Trophoblast cell (in vitro differentiated cells and primary cell): Measurements from ENCODE around the gene GLTP.

Experiments
- DNase-seq, 2 donors: peaks; one replicate each; pipeline ENCODE4 v3.0.0-alpha.2; 2016
- H2AFZ ChIP-seq: 2 replicates; pipeline ENCODE4 v1.6.1; 2013; ENCODE audit warnings: low read length, moderate library complexity, mild to moderate bottlenecking; ENCODE audit not compliant: insufficient read depth, poor library complexity
- H2AK5ac ChIP-seq: 2 replicates; pipeline ENCODE4 v1.6.1; 2013; ENCODE audit warnings: mild to moderate bottlenecking, low read length
- H2BK120ac ChIP-seq: 2 replicates; pipeline ENCODE4 v1.6.1; 2013; ENCODE audit warnings: low read length, mild to moderate bottlenecking, moderate library complexity; ENCODE audit not compliant: insufficient read depth, poor library complexity
- H2BK12ac ChIP-seq: 2 replicates; pipeline ENCODE4 v1.6.1; 2013; ENCODE audit warnings: mild to moderate bottlenecking, low read length, moderate library complexity
- H2BK5ac ChIP-seq: 2 replicates; pipeline ENCODE4 v1.6.1; 2013; ENCODE audit warnings: low read length, low read depth, moderate library complexity, mild to moderate bottlenecking; ENCODE audit not compliant: poor library complexity
- H3K14ac ChIP-seq: 2 replicates; pipeline ENCODE4 v1.6.1; 2013; ENCODE audit warnings: mild to moderate bottlenecking, low read length
- H3K18ac ChIP-seq: 2 replicates; pipeline ENCODE4 v1.6.1; 2013; ENCODE audit warnings: mild to moderate bottlenecking, low read length
- H3K23ac ChIP-seq: 2 replicates; pipeline ENCODE4 v1.6.1; 2013; ENCODE audit warnings: low read length
- H3K27ac ChIP-seq: 2 replicates; pipeline ENCODE4 v1.5.1; 2013; ENCODE audit warnings: low read depth, mild to moderate bottlenecking, inconsistent platforms, low read length, moderate library complexity
- H3K27me3 ChIP-seq: 2 replicates; pipeline ENCODE4 v1.6.1; 2013; ENCODE audit warnings: inconsistent platforms, mild to moderate bottlenecking, low read length, moderate library complexity; ENCODE audit not compliant: insufficient read depth
- H3K36me3 ChIP-seq, 2 experiments: 1 replicate in 1 of 2; 2 replicates in 1 of 2; pipeline ENCODE4 v1.6.1; 2013; ENCODE audit warnings: low read length in 2 of 2, mild to moderate bottlenecking in 2 of 2, moderate library complexity in 1 of 2; ENCODE audit not compliant: insufficient read depth in 2 of 2, control insufficient read depth in 1 of 2
- H3K4ac ChIP-seq: 2 replicates; pipeline ENCODE4 v1.6.1; 2013; ENCODE audit warnings: low read depth, mild to moderate bottlenecking, low read length, moderate library complexity
- H3K4me1 ChIP-seq, 2 experiments: 1 replicate in 1 of 2; 2 replicates in 1 of 2; pipeline ENCODE4 v1.6.1; 2013; ENCODE audit warnings: low read length in 2 of 2, mild to moderate bottlenecking in 2 of 2, moderate library complexity in 1 of 2; ENCODE audit not compliant: insufficient read depth in 2 of 2, control insufficient read depth in 1 of 2
- H3K4me2 ChIP-seq: 2 replicates; pipeline ENCODE4 v1.6.1; 2013; ENCODE audit warnings: inconsistent platforms, mild to moderate bottlenecking, low read length, moderate library complexity
- H3K4me3 ChIP-seq: 2 replicates; pipeline ENCODE4 v1.5.1; 2013; ENCODE audit warnings: mild to moderate bottlenecking, low read depth, low read length, inconsistent platforms
- H3K79me1 ChIP-seq: one replicate; pipeline ENCODE4 v1.6.1; 2013; ENCODE audit warnings: low read length
- H3K79me2 ChIP-seq: 2 replicates; pipeline ENCODE4 v1.6.1; 2013; ENCODE audit warnings: low read length, mild to moderate bottlenecking; ENCODE audit not compliant: control insufficient read depth, insufficient read depth, poor library complexity
- H3K9ac ChIP-seq: 2 replicates; pipeline ENCODE4 v1.6.1; 2013; ENCODE audit warnings: mild to moderate bottlenecking, low read length
- H3K9me3 ChIP-seq: 2 replicates; pipeline ENCODE4 v1.6.1; 2013; ENCODE audit warnings: low read depth, mild to moderate bottlenecking, control low read depth, inconsistent platforms, low read length; ENCODE audit not compliant: insufficient read depth
- H4K12ac ChIP-seq: 2 replicates; pipeline ENCODE4 v1.6.1; 2013; ENCODE audit warnings: low read depth, mild to moderate bottlenecking, low read length, moderate library complexity
- H4K8ac ChIP-seq: 2 replicates; pipeline ENCODE4 v1.6.1; 2013; ENCODE audit warnings: low read depth, mild to moderate bottlenecking, low read length, moderate library complexity
- H4K91ac ChIP-seq: one replicate; pipeline ENCODE4 v1.6.1; 2013; ENCODE audit warnings: low read depth, mild to moderate bottlenecking, low read length, moderate library complexity
- WGBS: extraction: QIAGEN DNeasy Blood & Tissue Kit; methylation state at CpG from one replicate; pipeline ENCODE4 v1.1.7; 2013; ENCODE audit warnings: missing lambda C conversion rate; ENCODE audit not compliant: insufficient read length, insufficient coverage; ENCODE audit errors: extremely low coverage; 5-methylcytosine and 5-hydroxymethylcytosine counted together

Gene GLTP

GRCh38 chr12:109835827-109836226, 44.5 kb downstream of the GLTP start:
- H3K4me1 ChIP-seq = peaks cover 4 to 11% of the 10 kb centered on the region in 2 experiments
- H3K9ac ChIP-seq = no peak overlapping the region
- no peak overlapping the region for H3K18ac ChIP-seq
- H4K12ac ChIP-seq = no peak overlapping the region
- no peak overlapping the region for H2AK5ac ChIP-seq
- no peak overlapping the region for H2BK120ac ChIP-seq
- no peak overlapping the region for H3K4ac ChIP-seq
- WGBS = no CpG with 5 or more reads among the region's 4 CpGs
- no peak overlapping the region for H4K8ac ChIP-seq
- H3K27ac ChIP-seq = no peak overlapping the region
- H3K27me3 ChIP-seq = no peaks in the 10 kb centered on the region
- no peak overlapping the region for H3K23ac ChIP-seq
- H2BK12ac ChIP-seq = no peak overlapping the region
- no peak overlapping the region for H3K4me2 ChIP-seq
- no peaks in the 10 kb centered on the region for H3K36me3 ChIP-seq
- H2BK5ac ChIP-seq = no peak overlapping the region
- H3K79me1 ChIP-seq = peaks cover 5% of the 10 kb centered on the region
- no peak for DNase-seq
- no peak overlapping the region for H4K91ac ChIP-seq
- H3K4me3 ChIP-seq = no peak overlapping the region
- H3K79me2 ChIP-seq = peaks cover 4% of the 10 kb centered on the region
- H3K9me3 ChIP-seq = no peaks in the 10 kb centered on the region
- H2AFZ ChIP-seq = no peak overlapping the region
- H3K14ac ChIP-seq = no peak overlapping the region

- H2AK5ac ChIP-seq = peak within 1 kb of the TSS; percentile 35
- H2BK5ac ChIP-seq = no peak within 1 kb of the TSS
- peak within 1 kb of the TSS; percentile 47 for H2BK120ac ChIP-seq
- peak within 1 kb of the TSS; percentile 40 for H2BK12ac ChIP-seq
- H3K9ac ChIP-seq = peak within 1 kb of the TSS; percentile 49
- peak within 1 kb of the TSS; percentile 85 for H3K18ac ChIP-seq
- peak within 1 kb of the TSS; percentile 77 for H4K91ac ChIP-seq
- no peak within 1 kb of the TSS for H3K27ac ChIP-seq
- H3K14ac ChIP-seq = peak within 1 kb of the TSS; percentile 72
- H3K4ac ChIP-seq = peak within 1 kb of the TSS; percentile 61
- no peaks in the 10 kb centered on the region for H3K36me3 ChIP-seq
- peaks cover 4% of the 10 kb centered on the region for H3K79me2 ChIP-seq
- H3K23ac ChIP-seq = no peak within 1 kb of the TSS
- H3K27me3 ChIP-seq = no peaks in the 10 kb centered on the region
- peak within 1 kb of the TSS; percentile 77 for H3K4me2 ChIP-seq
- peak within 1 kb of the TSS; percentile 78 for H4K8ac ChIP-seq
- H3K79me1 ChIP-seq = peaks cover 5% of the 10 kb centered on the region
- peak within 1 kb of the TSS; percentile 48 for H4K12ac ChIP-seq
- peak within 1 kb of the TSS; percentile 75 for H3K4me3 ChIP-seq
- H3K4me1 ChIP-seq = peaks cover 4 to 11% of the 10 kb centered on the region in 2 experiments
- DNase-seq = peak; percentile 22 to 54
- H3K9me3 ChIP-seq = no peaks in the 10 kb centered on the region
- WGBS = no CpG with 5 or more reads among the region's 67 CpGs
- H2AFZ ChIP-seq = peak within 1 kb of the TSS; percentile 20
Observed at GRCh38 chr12:109833307-109834189, 46.8 kb downstream of the GLTP start, which contains the start of gene TRPV4. TSS of gene TRPV4 (minus strand) at chr12:109833398. CDS start at chr12:109814796, 18,602 bp downstream.

GRCh38 chr12:109832541-109833306, 47.6 kb downstream of the GLTP start:
- WGBS = no CpG with 5 or more reads among the region's 31 CpGs
- Histone ChIP-seq H2BK120ac (peak overlapping the region; percentile 47), H4K8ac (peak overlapping the region; percentile 78)

GRCh38 chr12:109831929-109832328, 48.4 kb downstream of the GLTP start:
- Histone ChIP-seq H3K27me3 (no peaks in the 10 kb centered on the region), H4K8ac (no peak overlapping the region), H3K18ac (no peak overlapping the region), H3K9ac (no peak overlapping the region), H3K27ac (no peak overlapping the region), H2BK12ac (no peak overlapping the region), H3K79me1 (peaks cover 5% of the 10 kb centered on the region), H4K12ac (no peak overlapping the region), H2BK120ac (no peak overlapping the region), H3K4ac (no peak overlapping the region), H3K9me3 (no peaks in the 10 kb centered on the region), H3K36me3 (no peaks in the 10 kb centered on the region), H4K91ac (no peak overlapping the region), H3K14ac (no peak overlapping the region), H3K4me2 (no peak overlapping the region), H2AK5ac (no peak overlapping the region), H2AFZ (no peak overlapping the region), H3K4me3 (no peak overlapping the region), H3K79me2 (peaks cover 4% of the 10 kb centered on the region), H3K23ac (no peak overlapping the region), H2BK5ac (no peak overlapping the region), H3K4me1 (peaks cover 4 to 11% of the 10 kb centered on the region in 2 experiments)
- DNase-seq = no peak
- WGBS = no CpG with 5 or more reads among the region's 9 CpGs

More at GRCh38 chr12:109832541-109833306, 47.6 kb downstream of the GLTP start:
- H2BK12ac ChIP-seq = peak overlapping the region; percentile 12
- H3K36me3 ChIP-seq = no peaks in the 10 kb centered on the region
- peak overlapping the region; percentile 72 for H3K14ac ChIP-seq
- H2AFZ ChIP-seq = peak overlapping the region; percentile 20
- H3K27ac ChIP-seq = no peak overlapping the region
- H3K4me2 ChIP-seq = peak overlapping the region; percentile 77
- peak overlapping the region; percentile 77 for H4K91ac ChIP-seq
- H3K4me3 ChIP-seq = peak overlapping the region; percentile 75
- H3K4ac ChIP-seq = peak overlapping the region; percentile 61
- no peaks in the 10 kb centered on the region for H3K9me3 ChIP-seq
- H3K23ac ChIP-seq = no peak overlapping the region
- peaks cover 5% of the 10 kb centered on the region for H3K79me1 ChIP-seq
- peaks cover 4% of the 10 kb centered on the region for H3K79me2 ChIP-seq
- H2BK5ac ChIP-seq = no peak overlapping the region
- H3K18ac ChIP-seq = peak overlapping the region; percentile 85
- H3K27me3 ChIP-seq = no peaks in the 10 kb centered on the region
- peak overlapping the region; percentile 35 for H2AK5ac ChIP-seq
- no peak for DNase-seq
- peak overlapping the region; percentile 49 for H3K9ac ChIP-seq
- H3K4me1 ChIP-seq = peaks cover 4 to 11% of the 10 kb centered on the region in 2 experiments
- H4K12ac ChIP-seq = peak overlapping the region; percentile 34
